Activated CD4-positive, alpha-beta T cell treated with anti-CD3 and anti-CD28 coated beads for 4 hours (primary cell): ENCODE data around the gene ZNF236.

Source experiments
- DNase-seq, 2 donors: peaks; one replicate each; pipeline ENCODE4 v3.0.0-alpha.2; 2020

Gene ZNF236

GRCh38 chr18:76866666-76867065 is 44.3 kb downstream of the ZNF236 start:
- no peak for DNase-seq

- no peak for DNase-seq
These were observed 51.0 kb downstream of the ZNF236 start for GRCh38 chr18:76873311-76873710.

- DNase-seq, result no peak
These were observed 51.4 kb downstream of the ZNF236 start for GRCh38 chr18:76873713-76874112.

- DNase-seq, result peak; percentile 29 to 30
These were observed 52.5 kb downstream of the ZNF236 start for GRCh38 chr18:76874642-76875389.

GRCh38 chr18:76875390-76876325 is 53.3 kb downstream of the ZNF236 start:
- peak; percentile 25 to 28 for DNase-seq

GRCh38 chr18:76878426-76878825 is 56.1 kb downstream of the ZNF236 start:
- no peak for DNase-seq

- no peak for DNase-seq
These were observed 57.7 kb downstream of the ZNF236 start for GRCh38 chr18:76880026-76880425.

GRCh38 chr18:76881744-76882143 is 59.4 kb downstream of the ZNF236 start:
- no peak for DNase-seq

GRCh38 chr18:76882146-76882545 is 59.8 kb downstream of the ZNF236 start:
- DNase-seq, result no peak

- DNase-seq, result no peak
These were observed 62.6 kb downstream of the ZNF236 start for GRCh38 chr18:76885001-76885400.

- no peak for DNase-seq
These were observed 63.8 kb downstream of the ZNF236 start for GRCh38 chr18:76886112-76886511.

GRCh38 chr18:76889091-76889699 is 66.8 kb downstream of the ZNF236 start:
- DNase-seq, result no peak

- DNase-seq, result no peak
These were observed 70.5 kb downstream of the ZNF236 start for GRCh38 chr18:76892832-76893231.

GRCh38 chr18:76894566-76895346 is 72.4 kb downstream of the ZNF236 start:
- DNase-seq, result no peak

GRCh38 chr18:76895498-76895897 is 73.1 kb downstream of the ZNF236 start:
- DNase-seq, result no peak

GRCh38 chr18:76896677-76897076 is 74.3 kb downstream of the ZNF236 start:
- DNase-seq, result no peak

GRCh38 chr18:76897257-76897656 is 74.9 kb downstream of the ZNF236 start:
- DNase-seq, result no peak

GRCh38 chr18:76903386-76903785 is 81.0 kb downstream of the ZNF236 start:
- DNase-seq, result no peak

- no peak for DNase-seq
These were observed 83.5 kb downstream of the ZNF236 start for GRCh38 chr18:76905821-76906220.

- no peak for DNase-seq
These were observed 85.9 kb downstream of the ZNF236 start for GRCh38 chr18:76908277-76908676.

GRCh38 chr18:76909439-76909838 is 87.1 kb downstream of the ZNF236 start:
- DNase-seq, result no peak

GRCh38 chr18:76911440-76911839 is 89.1 kb downstream of the ZNF236 start:
- DNase-seq, result no peak

GRCh38 chr18:76913583-76913982 is 91.2 kb downstream of the ZNF236 start:
- DNase-seq, result no peak
